CD4-positive, alpha-beta T cell treated with Interleukin-15 for 4 hours (primary cell): ENCODE results near the gene CLDN20.
"Not testable (repeated sequence)": the region's sequence is repeated elsewhere in the genome, so short reads cannot be mapped to it uniquely, and the experiment has no call there.

Experiments
- DNase-seq: peaks from one replicate; pipeline ENCODE4 v3.0.0-alpha.2; 2020; ENCODE audit warnings: low spot score

CLDN20 gene

GRCh38 chr6:155263373-155264063, at the start of gene CLDN20:
CLDN20 (plus strand) TSS chr6:155264013; CDS start chr6:155275720, 11,707 bp downstream.
- DNase-seq = no peak

GRCh38 chr6:155215906-155216305, 47.9 kb upstream of the CLDN20 start:
- DNase-seq = no peak

GRCh38 chr6:155216312-155217046, 47.3 kb upstream of the CLDN20 start:
- no peak for DNase-seq

- not testable (repeated sequence) for DNase-seq
Observed at GRCh38 chr6:155218711-155219110, 45.1 kb upstream of the CLDN20 start.

GRCh38 chr6:155219299-155219698, 44.5 kb upstream of the CLDN20 start:
- no peak for DNase-seq

- no peak for DNase-seq
Observed at GRCh38 chr6:155219858-155220301, 43.9 kb upstream of the CLDN20 start.

GRCh38 chr6:155221086-155221485, 42.7 kb upstream of the CLDN20 start:
- DNase-seq = no peak

GRCh38 chr6:155222506-155222905, 41.3 kb upstream of the CLDN20 start:
- DNase-seq = no peak

- DNase-seq = peak; percentile 64
Observed at GRCh38 chr6:155223646-155224451, 40.0 kb upstream of the CLDN20 start.

GRCh38 chr6:155224618-155225017, 39.2 kb upstream of the CLDN20 start:
- DNase-seq = no peak

- no peak for DNase-seq
Observed at GRCh38 chr6:155227046-155227445, 36.8 kb upstream of the CLDN20 start.

GRCh38 chr6:155228546-155229166, 35.2 kb upstream of the CLDN20 start:
- DNase-seq = no peak

- not testable (repeated sequence) for DNase-seq
Observed at GRCh38 chr6:155230975-155231374, 32.8 kb upstream of the CLDN20 start.

- no peak for DNase-seq
Observed at GRCh38 chr6:155232848-155233247, 31.0 kb upstream of the CLDN20 start.

- DNase-seq = no peak
Observed at GRCh38 chr6:155234167-155234566, 29.6 kb upstream of the CLDN20 start.

GRCh38 chr6:155234687-155235086, 29.1 kb upstream of the CLDN20 start:
- DNase-seq = no peak

GRCh38 chr6:155235087-155235486, 28.7 kb upstream of the CLDN20 start:
- DNase-seq = no peak

- no peak for DNase-seq
Observed at GRCh38 chr6:155237613-155238012, 26.2 kb upstream of the CLDN20 start.

GRCh38 chr6:155240905-155241600, 22.8 kb upstream of the CLDN20 start:
- DNase-seq = no peak

GRCh38 chr6:155241966-155242365, 21.8 kb upstream of the CLDN20 start:
- DNase-seq = no peak

GRCh38 chr6:155244434-155244833, 19.4 kb upstream of the CLDN20 start:
- DNase-seq = no peak

- DNase-seq = no peak
Observed at GRCh38 chr6:155245193-155245592, 18.6 kb upstream of the CLDN20 start.
